Small intestine (tissue), 7 donors: ENCODE data around the gene ABCE1. TPM values are rescaled to one million over a fixed set of nuclear protein-coding genes. Genes with fewer than 3 reads are reported as not detected.

Source experiments
- DNase-seq, 2 donors: peaks; one replicate each; pipeline versions ENCODE4 v3.0.0 to v3.0.0-alpha.2; 2013
- FAIRE-seq: peaks from 2 replicates; lab custom pipeline; 2012; peaks lifted over from hg19 to GRCh38; lab: Jason Lieb, UNC
- H3K27ac ChIP-seq, 3 donors: one replicate each; pipeline ENCODE4 v1.5.1; 2013; ENCODE audit warnings: low read length in 2 of 3, mild to moderate bottlenecking in 2 of 3, control low read depth in 1 of 3, inconsistent platforms in 1 of 3, low read depth in 1 of 3, moderate library complexity in 1 of 3
- H3K27me3 ChIP-seq, 3 donors: one replicate each; pipeline ENCODE4 v1.6.1; 2013; ENCODE audit warnings: low read length in 3 of 3, inconsistent platforms in 1 of 3; ENCODE audit not compliant: control insufficient read depth in 3 of 3, insufficient read depth in 3 of 3
- H3K36me3 ChIP-seq, 3 donors: one replicate each; pipeline ENCODE4 v1.6.1; 2013; ENCODE audit warnings: low read length in 3 of 3, inconsistent platforms in 1 of 3, low read depth in 1 of 3, mild to moderate bottlenecking in 1 of 3, moderate library complexity in 1 of 3; ENCODE audit not compliant: control insufficient read depth in 3 of 3, insufficient read depth in 2 of 3
- H3K4me1 ChIP-seq, 3 donors: one replicate each; pipeline ENCODE4 v1.6.1; 2013; ENCODE audit warnings: low read length in 2 of 3, inconsistent platforms in 1 of 3, low read depth in 1 of 3, mild to moderate bottlenecking in 1 of 3, moderate library complexity in 1 of 3; ENCODE audit not compliant: control insufficient read depth in 3 of 3, insufficient read depth in 2 of 3
- H3K4me3 ChIP-seq, 3 donors: one replicate each; pipeline ENCODE4 v1.5.1; 2013; ENCODE audit warnings: low read length in 3 of 3, control low read depth in 1 of 3, inconsistent platforms in 1 of 3, low read depth in 1 of 3, mild to moderate bottlenecking in 1 of 3, moderate library complexity in 1 of 3
- H3K9me3 ChIP-seq, 2 donors: one replicate each; pipeline ENCODE4 v1.6.1; 2013; ENCODE audit warnings: low read depth in 1 of 2, low read length in 1 of 2; ENCODE audit not compliant: control insufficient read depth in 2 of 2, insufficient read depth in 1 of 2
- WGBS, 3 donors: extraction: QIAGEN DNeasy Blood & Tissue Kit; methylation state at CpG; one replicate each; pipeline ENCODE4 v1.1.7; 2013; 5-methylcytosine and 5-hydroxymethylcytosine counted together
- polyA plus RNA-seq, 4 donors: library from polyadenylated mRNA; stranded (reverse) in 3 of 4; unstranded in 1 of 4; fragments of 200-250 nt in 3 of 4; fragments of 120-200 nt in 1 of 4; gene quantifications; one replicate each; pipeline versions ENCODE4 v1.2.1 to v1.2.3, GENCODE V29; 2013
- donor health status: healthy with polysubstance abuse.
- donor health status: control.
- donor health status: control.
- donor health status: Bipolar disorder and iron deficiency.
- donor health status: healthy.

The ABCE1 gene
- polyA plus RNA-seq, 4 donors: 7.8 to 52.9 (median 21.4) TPM

DNA sequence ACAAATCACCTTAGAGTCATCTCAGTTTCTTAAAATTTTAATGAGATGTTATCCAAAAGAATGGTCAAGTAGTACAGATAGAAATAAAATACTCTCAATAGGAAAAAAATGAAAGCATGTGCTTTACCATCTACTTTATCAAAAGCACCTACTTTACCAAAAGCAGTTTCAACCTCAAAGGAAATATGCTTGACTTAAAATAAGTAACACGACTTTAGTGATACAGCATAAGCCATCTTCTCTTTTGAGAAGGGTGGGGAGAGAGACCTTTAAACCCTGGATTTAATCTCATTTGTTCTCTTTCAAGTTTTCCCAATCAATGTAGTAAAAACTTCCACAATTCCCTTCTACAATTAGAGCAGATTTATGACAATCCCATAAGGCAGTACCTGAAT is 55.8 kb downstream of the ABCE1 start:
- Histone ChIP-seq H3K4me1 (no peaks in the 10 kb centered on the region), H3K27me3 (no peaks in the 10 kb centered on the region), H3K9me3 (no peaks in the 10 kb centered on the region), H3K4me3 (no peak overlapping the region), H3K27ac (no peak overlapping the region), H3K36me3 (peaks cover 10 to 31% (median 25%) of the 10 kb centered on the region in 3 donors)
- WGBS, 3 donors: 13 to 36% (median 17%) methylated on average over 1 of the region's 1 CpG
- DNase-seq (no peak), FAIRE-seq (no peak)

DNA sequence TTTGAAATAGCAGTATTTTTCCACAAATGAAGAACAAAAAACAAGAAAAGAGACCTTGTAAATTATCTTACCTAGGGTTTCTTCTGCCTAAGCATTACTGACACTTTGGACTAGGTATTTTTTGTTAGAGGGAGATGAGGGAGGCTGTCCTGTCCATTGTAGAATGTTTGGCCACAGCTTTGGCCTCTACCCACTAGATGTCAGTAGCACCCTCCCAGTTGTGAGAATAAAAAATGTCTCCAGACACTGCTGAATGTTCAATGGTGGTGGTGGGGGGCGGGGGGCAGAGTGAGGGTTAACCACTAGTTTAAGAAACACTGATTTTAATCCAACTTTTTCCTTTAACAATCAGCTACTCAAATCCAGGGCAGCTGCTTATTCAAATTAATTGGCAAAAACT is 56.5 kb downstream of the ABCE1 start:
- no peaks in the 10 kb centered on the region for H3K4me1 ChIP-seq
- no peak overlapping the region for H3K4me3 ChIP-seq
- 76 to 100% (median 89%) methylated on average over 1 of the region's 1 CpG for WGBS, 3 donors
- no peaks in the 10 kb centered on the region for H3K9me3 ChIP-seq
- DNase-seq (peak; percentile 23 to 24), FAIRE-seq (no peak)
- no peak overlapping the region for H3K27ac ChIP-seq
- peaks cover 8 to 26% (median 22%) of the 10 kb centered on the region in 3 donors for H3K36me3 ChIP-seq
- no peaks in the 10 kb centered on the region for H3K27me3 ChIP-seq

DNA sequence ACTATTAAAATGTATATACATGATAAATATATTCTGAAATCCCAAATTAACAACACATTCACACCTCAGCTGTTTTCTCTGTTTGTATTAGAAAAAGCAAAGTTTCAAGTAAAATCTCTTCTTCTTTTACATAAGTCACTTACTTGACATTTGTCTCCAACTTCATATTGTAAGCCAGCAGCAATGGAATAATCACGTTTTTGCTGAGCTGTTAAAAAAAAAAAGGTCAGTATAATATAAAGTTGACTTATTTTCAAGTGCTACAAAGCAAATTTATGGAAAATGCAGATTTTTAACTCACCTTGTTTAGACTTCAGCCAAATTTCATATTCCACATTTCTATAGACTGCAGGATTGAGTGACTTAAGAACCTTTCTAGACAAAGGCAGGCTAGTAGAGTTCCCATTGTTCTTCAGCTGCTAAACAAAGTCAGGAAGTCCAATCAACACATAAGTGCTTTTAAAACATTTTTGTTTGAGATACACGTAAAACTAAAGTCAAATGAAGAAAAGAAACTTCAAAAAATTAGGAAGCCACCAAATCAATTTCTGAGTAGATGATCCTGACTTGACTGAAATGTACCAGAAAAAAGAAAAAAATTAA is 57.3 kb downstream of the ABCE1 start:
- no peak overlapping the region for H3K27ac ChIP-seq
- H3K27me3 ChIP-seq: no peaks in the 10 kb centered on the region
- 72 to 80% (median 77%) methylated on average over 2 of the region's 2 CpGs for WGBS, 3 donors
- no peaks in the 10 kb centered on the region for H3K9me3 ChIP-seq
- no peak for FAIRE-seq
- H3K36me3 ChIP-seq: peaks cover 6 to 22% (median 21%) of the 10 kb centered on the region in 3 donors
- H3K4me3 ChIP-seq: no peak overlapping the region
- DNase-seq: no peak
- no peaks in the 10 kb centered on the region for H3K4me1 ChIP-seq

DNA sequence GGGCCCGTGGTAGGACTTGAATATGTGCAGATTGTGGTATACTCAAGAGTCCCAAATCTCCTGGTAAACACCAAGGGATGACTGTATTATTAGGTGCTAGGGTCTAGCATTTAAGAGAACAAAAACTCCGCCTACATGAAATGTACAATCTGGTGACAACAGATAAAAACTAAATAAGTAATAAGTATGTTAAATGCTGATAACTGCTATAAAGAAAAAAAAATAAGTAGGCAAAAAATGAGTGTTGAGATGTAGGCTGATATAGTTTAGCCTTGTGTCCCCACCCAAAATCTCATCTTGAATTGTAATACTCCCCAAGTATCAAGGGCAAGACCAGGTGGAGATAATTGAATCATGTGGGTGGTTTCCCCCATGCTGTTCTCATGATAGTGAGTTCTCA is 58.9 kb downstream of the ABCE1 start:
- Histone ChIP-seq H3K36me3 (peaks cover 4 to 26% (median 18%) of the 10 kb centered on the region in 3 donors), H3K27ac (no peak overlapping the region), H3K4me1 (no peaks in the 10 kb centered on the region), H3K4me3 (no peak overlapping the region), H3K27me3 (no peaks in the 10 kb centered on the region), H3K9me3 (no peaks in the 10 kb centered on the region)
- FAIRE-seq (no peak), DNase-seq (no peak)
- WGBS, 3 donors: 91 to 97% (median 96%) methylated on average over 2 of the region's 2 CpGs

DNA sequence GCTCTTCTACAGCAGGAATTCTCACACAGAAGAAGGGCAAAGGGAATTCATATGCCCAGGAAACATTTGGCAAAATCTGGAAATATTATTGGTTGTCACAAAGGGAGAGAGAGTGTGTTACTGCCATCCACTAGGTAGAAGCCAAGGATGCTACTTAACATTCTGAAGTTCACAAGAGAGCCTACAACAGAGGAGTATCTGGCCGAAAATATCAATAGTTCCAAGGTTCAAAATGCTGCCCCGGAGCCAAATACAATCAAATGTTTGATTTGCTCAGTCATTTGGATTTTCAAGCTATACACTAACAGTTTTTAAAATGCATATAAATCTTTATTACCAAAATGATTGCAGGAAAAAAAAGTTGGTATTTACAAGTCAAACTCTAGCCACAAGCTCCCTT is 63.4 kb downstream of the ABCE1 start:
- no peak for DNase-seq
- Histone ChIP-seq H3K4me3 (no peak overlapping the region), H3K27me3 (no peaks in the 10 kb centered on the region), H3K9me3 (no peaks in the 10 kb centered on the region), H3K4me1 (no peaks in the 10 kb centered on the region), H3K36me3 (peaks cover 3 to 26% (median 14%) of the 10 kb centered on the region in 3 donors), H3K27ac (no peak overlapping the region)
- 22 to 36% (median 26%) methylated on average over 2 of the region's 2 CpGs for WGBS, 3 donors
- FAIRE-seq: no peak

DNA sequence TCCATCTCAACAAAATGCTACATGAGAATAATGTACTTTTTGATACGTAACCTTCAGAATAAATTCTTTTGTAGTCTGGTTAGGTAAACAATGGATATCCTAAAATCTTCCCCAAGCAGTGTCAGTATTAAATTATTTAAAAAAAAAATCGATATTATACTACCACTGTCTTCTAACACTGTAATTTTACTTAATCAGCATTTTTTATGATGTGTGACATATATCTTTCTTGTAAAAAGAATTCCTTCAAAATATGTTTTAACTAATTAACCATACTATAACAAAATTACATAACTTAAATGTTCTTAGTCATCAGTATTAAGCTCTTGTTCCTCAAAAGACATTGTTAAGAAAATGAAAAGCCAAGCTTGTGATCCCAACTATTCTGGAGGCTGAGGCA is 69.8 kb downstream of the ABCE1 start:
- DNase-seq (no peak), FAIRE-seq (peak; percentile 10)
- Histone ChIP-seq H3K27me3 (no peaks in the 10 kb centered on the region), H3K27ac (no peak overlapping the region), H3K4me1 (peaks cover 0 to 2% (median 0%) of the 10 kb centered on the region in 3 donors), H3K9me3 (no peaks in the 10 kb centered on the region), H3K4me3 (no peak overlapping the region), H3K36me3 (peaks cover 0 to 29% (median 3%) of the 10 kb centered on the region in 3 donors)
- 96 to 99% (median 97%) methylated on average over 2 of the region's 2 CpGs for WGBS, 3 donors

DNA sequence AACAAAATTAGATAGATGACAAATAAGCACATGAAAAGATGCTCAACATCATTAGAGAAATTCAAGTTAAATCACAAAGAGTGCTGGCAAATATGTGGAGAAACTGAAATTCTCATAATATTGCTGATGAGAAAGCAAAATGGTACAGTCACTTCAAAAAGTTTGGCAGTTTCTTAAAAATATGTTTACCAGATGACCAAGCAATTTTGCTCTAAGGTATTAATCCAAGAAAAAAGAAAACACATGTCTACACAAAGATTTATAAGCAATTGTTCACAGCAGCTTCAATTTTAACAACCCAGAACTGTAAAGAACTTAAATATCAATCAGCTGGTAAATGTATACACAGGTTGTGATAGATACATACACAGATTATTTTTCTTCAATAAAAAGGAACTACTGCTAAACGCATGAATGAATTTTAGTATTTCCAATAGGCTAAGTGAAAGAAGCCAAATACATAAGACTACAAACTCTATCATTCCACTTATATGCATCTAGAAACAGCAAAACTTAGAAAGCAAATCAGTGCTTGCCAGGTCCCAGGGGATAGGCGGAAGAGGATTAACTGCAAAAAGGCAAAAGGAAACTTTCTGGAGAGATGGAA is 70.6 kb downstream of the ABCE1 start:
- no peak overlapping the region for H3K27ac ChIP-seq
- H3K9me3 ChIP-seq: no peaks in the 10 kb centered on the region
- H3K4me3 ChIP-seq: no peak overlapping the region
- H3K36me3 ChIP-seq: peaks cover 0 to 30% (median 3%) of the 10 kb centered on the region in 3 donors
- 85 to 99% (median 92%) methylated on average over 2 of the region's 2 CpGs for WGBS, 3 donors
- peaks cover 0 to 2% (median 0%) of the 10 kb centered on the region in 3 donors for H3K4me1 ChIP-seq
- DNase-seq: no peak
- H3K27me3 ChIP-seq: no peaks in the 10 kb centered on the region
- FAIRE-seq: no peak

DNA sequence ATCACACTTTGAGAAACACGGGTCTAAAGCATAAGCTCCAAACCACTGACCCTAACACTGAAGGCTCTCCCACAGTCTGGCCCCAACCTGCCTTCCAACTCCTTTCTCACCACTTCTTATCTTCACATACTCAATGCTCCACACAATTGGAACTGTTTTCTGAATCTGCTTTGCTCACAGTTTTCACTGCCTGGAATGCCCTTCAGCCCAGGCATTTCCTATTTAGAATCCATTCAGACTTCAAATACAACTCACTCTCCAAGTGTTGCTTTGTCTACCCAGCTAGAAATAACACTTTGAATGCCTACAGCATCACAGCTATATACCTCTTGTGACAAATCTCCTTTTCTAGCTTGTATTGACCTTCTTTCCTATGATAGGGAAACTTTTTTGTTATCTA is 72.1 kb downstream of the ABCE1 start:
- no peak overlapping the region for H3K4me3 ChIP-seq
- DNase-seq: no peak
- H3K4me1 ChIP-seq: peaks cover 0 to 2% (median 0%) of the 10 kb centered on the region in 3 donors
- no peak for FAIRE-seq
- H3K27ac ChIP-seq: no peak overlapping the region
- H3K9me3 ChIP-seq: no peaks in the 10 kb centered on the region
- no peaks in the 10 kb centered on the region for H3K27me3 ChIP-seq
- peaks cover 0 to 33% (median 3%) of the 10 kb centered on the region in 3 donors for H3K36me3 ChIP-seq
- 78 to 94% (median 86%) methylated on average over 1 of the region's 1 CpG for WGBS, 3 donors
